ENCODE results near the gene ALS2CL.

Gene ALS2CL

DNA sequence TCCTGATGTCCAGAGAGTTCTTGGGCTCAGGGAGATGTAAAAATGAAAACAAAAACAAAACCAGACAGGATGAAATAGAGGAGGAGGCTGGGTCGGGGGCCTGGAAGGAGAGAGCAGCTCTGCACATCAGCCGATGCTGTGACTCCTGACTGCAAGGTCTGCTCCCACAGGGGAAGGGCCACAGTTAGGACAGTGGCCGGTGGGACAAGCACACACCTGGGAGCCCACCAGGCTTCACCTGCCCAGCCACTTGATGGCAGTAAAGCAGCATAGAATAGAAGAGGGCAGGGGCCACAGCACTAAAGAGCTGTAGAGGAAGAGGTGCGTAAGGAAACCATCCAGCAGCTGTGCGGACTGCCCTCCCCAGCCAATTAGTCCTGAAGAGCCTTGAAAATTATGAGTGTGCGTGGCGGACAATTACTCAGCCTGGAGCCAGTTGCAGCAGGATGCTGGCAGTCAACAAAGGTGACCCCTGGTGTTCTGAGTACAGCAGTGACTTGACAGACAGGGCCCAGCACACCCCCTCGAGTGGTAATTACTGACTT, 29.8 kb downstream of the ALS2CL start:
- DNase-seq, result peak; percentile 41 to 76

GRCh38 chr3:46662771-46663551, 30.5 kb downstream of the ALS2CL start:
- no peak for DNase-seq

DNA sequence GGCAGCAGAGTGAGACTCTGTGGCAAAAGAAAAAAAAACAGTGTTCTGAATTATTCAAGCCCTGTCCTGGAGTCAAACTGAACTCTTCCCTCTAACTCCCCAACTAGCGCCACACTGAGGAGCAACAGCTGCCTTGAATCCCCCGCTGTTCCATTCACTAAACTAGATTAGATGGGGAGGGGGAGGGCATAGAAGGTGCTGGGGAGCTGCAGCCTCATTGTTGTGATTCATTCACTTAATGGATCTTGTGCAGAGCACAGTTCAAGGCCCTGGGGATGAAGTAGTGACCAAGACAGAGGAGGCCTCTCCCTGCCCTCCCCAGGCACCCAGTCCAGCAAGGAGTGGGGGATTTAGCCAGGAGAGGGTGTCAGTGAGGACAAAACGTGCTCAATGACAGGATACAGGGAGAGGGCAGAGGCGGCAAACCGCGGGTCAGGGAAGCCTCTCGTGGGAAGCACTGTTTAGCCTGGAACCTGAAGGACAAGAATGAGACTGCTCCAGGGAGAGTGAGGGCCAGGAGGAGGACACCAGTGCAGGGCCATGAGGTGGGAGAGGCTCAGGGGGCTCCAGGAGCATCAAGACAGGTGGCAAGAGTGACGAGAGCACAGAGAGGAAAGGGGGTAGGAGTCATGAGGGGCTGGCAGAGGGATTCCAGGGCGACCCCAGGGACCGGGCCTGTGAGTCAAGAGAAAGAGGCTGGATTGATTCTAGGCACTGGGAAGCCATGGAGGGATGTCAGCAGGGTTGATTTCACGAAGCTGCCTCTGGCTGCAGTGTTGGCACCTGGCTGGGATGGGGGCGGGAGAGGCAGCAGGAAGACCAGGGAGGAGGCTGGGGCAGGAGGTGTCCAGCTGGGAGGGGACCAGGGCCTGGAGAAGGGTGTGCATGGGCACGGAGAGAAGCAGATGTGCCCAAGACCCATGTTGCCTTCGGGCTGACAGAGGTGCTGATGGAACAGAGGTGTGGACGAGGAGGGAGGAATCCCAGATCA, 31.4 kb downstream of the ALS2CL start:
- DNase-seq, result no peak

DNA sequence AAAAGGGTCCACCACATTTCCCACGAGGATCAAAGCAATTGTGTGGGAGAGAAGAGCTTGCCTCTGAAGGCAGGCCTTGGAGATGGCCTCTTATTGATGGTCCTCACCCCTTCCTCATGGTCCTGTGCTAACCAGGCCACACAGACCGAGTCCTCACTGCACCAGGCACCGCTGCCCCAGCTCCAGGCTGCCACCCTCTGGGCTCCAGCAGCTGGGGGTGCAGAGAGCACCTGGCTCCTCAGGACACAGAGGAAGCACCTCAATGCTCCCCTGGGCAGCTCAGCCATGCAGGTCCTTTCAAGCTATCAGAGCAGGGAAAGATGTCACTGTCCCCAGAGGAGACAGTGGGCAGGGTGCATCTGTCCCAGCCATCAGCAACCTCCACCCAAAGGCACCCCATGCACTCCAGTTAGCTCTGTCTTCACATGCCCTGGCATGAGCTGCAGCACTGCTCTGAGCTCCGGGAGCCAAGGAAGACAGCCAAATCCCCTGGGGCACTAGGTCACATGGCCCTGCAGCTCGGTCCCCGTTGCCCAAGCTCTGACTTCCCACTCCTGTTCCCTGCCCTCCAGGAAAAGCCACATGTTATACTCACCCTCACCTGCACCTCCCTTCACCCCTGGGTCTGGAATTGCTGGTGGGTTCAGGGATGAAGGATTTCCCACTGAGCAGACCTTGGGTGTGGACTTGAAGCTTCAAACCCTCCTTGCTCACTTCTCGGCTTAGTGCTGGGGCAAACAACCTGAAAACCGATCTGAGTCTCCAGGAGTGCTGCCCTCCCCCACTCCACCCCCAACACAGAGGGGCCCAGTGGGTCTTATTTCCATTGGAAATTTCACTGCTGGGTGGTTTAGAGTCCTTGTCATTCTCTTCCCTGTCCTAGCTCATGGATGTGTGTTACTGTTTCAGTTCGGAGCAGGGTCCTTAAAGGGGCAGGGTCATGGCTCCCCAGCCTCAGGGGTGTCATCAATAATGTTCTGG, 32.6 kb downstream of the ALS2CL start:
- DNase-seq, result peak in 1 of 2 experiments; percentile 32

DNA sequence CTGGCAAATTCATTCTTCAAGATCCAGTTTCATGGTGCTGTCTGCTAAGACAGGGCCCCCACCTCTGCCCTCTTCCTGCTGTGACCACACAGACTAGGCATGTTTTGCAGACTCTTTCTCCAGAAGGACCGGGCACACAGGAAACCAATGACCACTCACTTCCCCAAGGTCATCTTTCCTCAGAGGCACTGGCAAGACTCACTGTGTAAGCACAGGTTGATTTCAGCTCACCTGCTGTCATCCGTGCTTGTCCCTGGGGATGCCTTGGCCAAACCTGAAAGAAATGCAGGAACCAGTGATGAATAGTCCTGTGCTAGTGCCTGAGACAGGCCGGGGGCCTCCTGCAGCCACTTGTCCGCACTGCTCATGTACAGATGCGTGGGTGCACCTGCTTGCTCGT, 33.5 kb downstream of the ALS2CL start:
- DNase-seq, result no peak

DNA sequence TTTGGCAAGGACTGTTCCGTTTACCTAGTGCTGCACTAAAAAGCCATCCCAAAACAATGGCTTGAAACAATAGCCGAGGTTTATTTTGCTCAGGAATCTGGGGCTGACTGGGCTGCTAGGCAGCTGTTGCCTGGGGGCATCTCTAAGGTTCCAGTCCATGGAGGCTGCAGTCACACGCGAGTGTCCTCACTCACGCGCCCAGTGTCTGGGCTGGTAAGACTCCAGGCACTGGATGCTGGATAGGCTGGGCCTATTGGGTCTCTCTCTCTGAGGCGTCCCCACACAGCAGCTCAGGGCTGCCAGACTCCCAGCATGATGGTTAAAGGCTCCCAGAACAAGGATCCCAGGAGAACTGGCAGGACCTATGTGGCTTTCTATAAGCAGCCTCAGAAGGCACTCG, 34.2 kb downstream of the ALS2CL start:
- DNase-seq, result no peak

DNA sequence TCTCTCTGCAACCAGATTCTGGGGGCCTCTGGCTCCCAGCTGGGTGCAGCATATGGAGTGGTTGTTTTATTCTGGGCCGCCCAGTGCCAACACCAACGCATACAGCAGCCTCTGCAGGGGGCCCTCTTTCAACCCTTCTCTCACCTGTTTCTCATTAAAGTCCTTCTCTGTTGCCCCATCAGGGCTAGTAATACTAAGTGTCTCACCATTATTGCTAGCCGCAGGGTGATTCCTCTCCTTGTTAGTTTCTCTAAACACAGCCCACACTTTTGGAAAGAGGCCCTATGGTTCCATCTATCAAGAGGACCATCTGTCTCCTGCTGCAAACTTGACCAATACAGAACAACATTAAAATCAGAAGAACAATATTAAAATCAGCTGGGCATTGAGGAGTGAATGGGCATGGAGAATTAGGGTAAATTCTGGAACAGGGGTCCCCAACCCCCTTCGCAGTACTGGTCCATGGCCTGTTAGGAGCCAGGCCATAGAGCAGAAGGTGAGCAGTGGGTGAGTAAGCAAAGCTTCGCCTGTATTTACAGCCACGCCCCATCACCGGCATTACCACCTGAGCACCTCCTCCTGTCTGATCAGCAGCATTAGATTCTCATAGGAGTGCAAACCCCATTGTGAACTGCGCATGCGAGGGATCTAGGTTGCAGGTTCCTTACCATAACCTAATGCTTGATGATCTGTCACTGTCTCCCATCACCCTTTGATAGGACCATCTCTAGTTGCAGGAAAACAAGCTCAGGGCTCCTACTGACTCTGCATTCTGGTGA, 36.5 kb downstream of the ALS2CL start:
- peak; percentile 66 to 72 for DNase-seq

DNA sequence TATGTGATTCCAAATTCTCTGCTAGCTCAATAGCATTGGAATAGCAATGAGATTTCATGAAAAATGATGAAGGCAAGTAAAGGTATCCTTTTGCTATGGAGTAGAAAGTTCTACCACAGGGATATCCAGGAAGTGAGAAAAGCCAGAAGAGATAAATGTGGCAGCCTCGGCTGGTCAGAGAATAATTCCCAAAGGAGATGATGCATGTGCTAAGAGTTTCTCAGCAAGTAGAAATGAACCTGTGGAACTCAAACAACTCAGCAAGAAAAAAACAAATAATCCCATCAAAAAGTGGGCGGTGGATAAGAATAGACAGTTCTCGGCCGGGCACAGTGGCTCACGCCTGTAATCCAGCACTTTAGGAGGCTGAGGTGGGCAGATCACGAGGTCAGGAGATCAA, 38.2 kb downstream of the ALS2CL start:
- DNase-seq, result no peak

GRCh38 chr3:46651084-46651483, 42.4 kb downstream of the ALS2CL start:
- DNase-seq, result no peak

GRCh38 chr3:46649436-46649835, 44.0 kb downstream of the ALS2CL start:
- no peak for DNase-seq

- no peak for DNase-seq
Observed at GRCh38 chr3:46648096-46648495, 45.4 kb downstream of the ALS2CL start.

DNA sequence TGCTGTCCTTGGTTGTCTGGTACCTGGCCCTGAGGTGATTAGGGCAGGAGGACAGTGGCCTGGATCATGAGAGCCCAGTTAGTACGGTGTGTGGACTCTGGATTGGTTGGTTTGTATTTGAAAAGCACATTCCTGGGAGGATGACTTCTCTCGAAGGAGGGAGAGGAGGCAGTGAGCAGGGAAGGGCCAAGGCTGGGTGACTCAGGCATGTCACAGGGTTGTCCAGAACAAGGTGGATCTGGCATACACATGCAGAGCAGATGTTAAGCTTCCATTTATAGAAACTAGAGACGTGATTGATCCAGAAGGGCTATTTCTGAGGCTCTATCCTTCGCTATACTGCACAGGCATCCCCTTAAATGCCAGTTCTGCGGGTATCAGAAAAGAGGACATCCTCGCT, 46.8 kb downstream of the ALS2CL start:
- no peak for DNase-seq

DNA sequence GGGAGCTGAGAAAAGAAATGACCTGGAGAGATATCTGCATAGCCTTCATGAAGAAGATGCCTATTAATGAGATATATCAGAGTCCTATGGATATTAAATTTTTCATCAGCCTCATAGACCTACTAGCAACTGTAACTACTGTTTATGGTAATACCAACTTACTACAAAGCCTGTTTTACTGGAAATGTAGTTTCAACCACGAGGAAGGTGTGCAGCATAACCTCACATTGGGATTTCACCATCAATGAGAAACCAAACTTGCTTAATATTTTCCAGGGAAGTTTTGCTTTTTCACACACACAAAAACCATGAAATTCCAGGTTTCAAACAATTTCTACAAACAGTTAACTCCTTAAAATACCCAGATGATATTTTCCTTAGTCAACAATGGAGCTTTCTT, 49.8 kb downstream of the ALS2CL start:
- DNase-seq, result no peak

- DNase-seq, result no peak
Observed at GRCh38 chr3:46642971-46643370, 50.5 kb downstream of the ALS2CL start.

DNA sequence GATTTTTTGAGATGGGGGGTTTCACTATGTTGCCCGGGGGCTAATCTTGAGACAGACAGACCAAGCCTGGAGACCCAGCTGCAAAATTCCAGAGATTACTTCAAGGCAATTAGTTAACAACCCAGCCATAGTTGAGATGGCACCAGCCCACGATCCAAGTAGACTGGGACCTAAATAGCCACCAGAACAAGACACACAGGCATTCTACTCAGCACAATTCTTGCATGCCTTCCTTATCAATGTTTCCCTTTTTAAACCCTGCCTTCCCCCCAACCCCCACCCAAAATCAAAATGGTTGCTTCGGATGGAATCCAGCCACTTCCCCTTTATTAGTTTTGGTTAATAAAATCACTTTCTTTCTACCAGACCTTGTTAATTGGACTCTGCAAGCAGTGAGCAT, 52.6 kb downstream of the ALS2CL start:
- no peak for DNase-seq

DNA sequence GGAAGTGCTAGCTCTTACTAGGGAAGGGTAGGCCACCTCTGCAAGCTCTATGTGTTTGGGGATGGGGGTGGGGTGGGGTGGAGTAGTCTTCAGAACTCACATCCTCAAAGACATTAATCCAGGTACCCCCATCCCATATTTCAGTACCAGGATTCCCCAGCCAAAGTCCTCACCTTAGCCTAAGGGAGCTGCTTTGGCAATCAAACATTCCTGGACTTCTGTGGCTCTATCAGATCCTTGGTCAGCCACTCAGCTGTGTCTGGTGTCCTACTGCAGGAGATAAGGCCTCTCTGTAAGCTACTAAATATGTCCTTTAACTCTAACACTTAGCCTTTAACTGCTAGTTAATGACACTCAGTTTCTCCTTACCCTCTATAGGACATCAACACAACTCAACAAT, 54.3 kb downstream of the ALS2CL start:
- DNase-seq, result no peak

- DNase-seq, result no peak
Observed at GRCh38 chr3:46634856-46635255, 58.6 kb downstream of the ALS2CL start.

GRCh38 chr3:46632792-46633191, 60.7 kb downstream of the ALS2CL start:
- DNase-seq, result no peak

- DNase-seq, result peak; percentile 52 to 71
Observed at GRCh38 chr3:46629551-46630517, 63.6 kb downstream of the ALS2CL start.

DNA sequence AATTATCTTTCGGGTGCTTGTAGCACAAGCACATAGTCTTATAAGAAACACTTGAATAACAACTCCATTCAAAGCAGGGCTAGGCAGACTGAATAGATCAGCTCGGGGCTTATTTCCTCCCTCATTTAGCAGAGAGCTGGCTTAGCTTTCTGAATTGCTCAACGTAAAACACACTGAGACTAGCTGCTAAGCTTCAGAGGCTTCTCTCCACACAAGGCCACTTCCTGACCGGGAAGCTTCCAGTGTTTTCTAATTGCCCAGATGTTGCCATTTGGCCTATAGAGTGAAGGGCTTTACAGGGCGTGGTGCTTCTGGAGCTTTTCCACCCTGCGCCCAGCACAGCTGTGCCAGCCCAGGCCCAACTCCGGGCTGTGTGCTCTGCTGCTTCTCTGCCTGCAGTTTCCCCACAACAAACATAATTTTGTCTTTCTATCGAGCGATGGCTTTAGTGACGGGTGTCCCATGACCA, 64.5 kb downstream of the ALS2CL start:
- DNase-seq, result no peak

All from NCI-H524 (cell line).